HepG2 (cell line): ENCODE data around the gene TOMM22.

Source experiments
- FOXA1 ChIP-seq, 2 experiments: fragments of 450-650 bp in 1 of 2; sonication (generic) in 1 of 2; formaldehyde crosslinking in 1 of 2; IDR thresholded peaks; 2 replicates each; pipeline versions ENCODE4 v1.4.0 to v1.6.1; 2016 to 2020; ENCODE audit warnings: missing genetic modification reagents in 1 of 2
- HDAC6 ChIP-seq: fragments of 200-600 bp; sonication (generic); IDR thresholded peaks from 2 replicates; pipeline ENCODE4 v1.7.0; 2017; ENCODE audit warnings: mild to moderate bottlenecking, antibody characterized with exemption, low read length, low read depth
- HNRNPH1 ChIP-seq: fragments of 200-400 bp; formaldehyde crosslinking; optimal IDR thresholded peaks from 2 replicates; pipeline ENCODE3; 2017; ENCODE audit warnings: mild to moderate bottlenecking, low read depth, low read length
- KAT8 ChIP-seq: IDR thresholded peaks from 2 replicates; pipeline ENCODE4 v1.6.1; 2016; ENCODE audit warnings: missing genetic modification reagents, missing compliant biosample characterization
- MAF1 ChIP-seq: sonication (generic); formaldehyde crosslinking; IDR thresholded peaks from 2 replicates; pipeline ENCODE4 v1.5.0; 2020; ENCODE audit warnings: missing genetic modification reagents, borderline replicate concordance
- NFKB2 ChIP-seq: sonication (generic); formaldehyde crosslinking; IDR thresholded peaks from 2 replicates; pipeline ENCODE4 v1.4.0; 2020; ENCODE audit warnings: missing genetic modification reagents, borderline replicate concordance
- SAP130 ChIP-seq: IDR thresholded peaks from 2 replicates; pipeline ENCODE4 v1.6.1; 2016; ENCODE audit warnings: low read depth
- TCF7L2 ChIP-seq: IDR thresholded peaks from 2 replicates; pipeline ENCODE4 v1.6.1; 2011; ENCODE audit warnings: mild to moderate bottlenecking, low read depth, low read length, moderate library complexity
- ZFP36 ChIP-seq: fragments of 150-350 bp; IDR thresholded peaks from 2 replicates; pipeline ENCODE4 v1.6.1; 2018; ENCODE audit warnings: borderline replicate concordance, low read length, low read depth; ENCODE audit not compliant: partially characterized antibody
- ZNF143 ChIP-seq: sonication (generic); formaldehyde crosslinking; IDR thresholded peaks from 2 replicates; pipeline ENCODE4 v1.4.0; 2020; ENCODE audit warnings: missing genetic modification reagents
- TF ChIP-seq, protein P1 (sequence below): sonication (generic); formaldehyde crosslinking; IDR thresholded peaks from 2 replicates; pipeline ENCODE4 v1.5.0; 2020; ENCODE audit warnings: mild to moderate bottlenecking, missing genetic modification reagents
- TF ChIP-seq, protein P2 (sequence below), 2 experiments: IDR thresholded peaks; 2 replicates each; pipeline ENCODE4 v1.6.1; 2011 to 2012; ENCODE audit warnings: low read length in 2 of 2, borderline replicate concordance in 1 of 2, low read depth in 1 of 2, mild to moderate bottlenecking in 1 of 2, moderate library complexity in 1 of 2
- TF ChIP-seq, protein P3 (sequence below): sonication (generic); formaldehyde crosslinking; IDR thresholded peaks from 2 replicates; pipeline ENCODE4 v1.5.0; 2020; ENCODE audit warnings: mild to moderate bottlenecking, missing genetic modification reagents, moderate library complexity
- TF ChIP-seq, protein P4 (sequence below): IDR thresholded peaks from 2 replicates; pipeline ENCODE4 v1.6.1; 2012; ENCODE audit warnings: inconsistent platforms

DNA sequence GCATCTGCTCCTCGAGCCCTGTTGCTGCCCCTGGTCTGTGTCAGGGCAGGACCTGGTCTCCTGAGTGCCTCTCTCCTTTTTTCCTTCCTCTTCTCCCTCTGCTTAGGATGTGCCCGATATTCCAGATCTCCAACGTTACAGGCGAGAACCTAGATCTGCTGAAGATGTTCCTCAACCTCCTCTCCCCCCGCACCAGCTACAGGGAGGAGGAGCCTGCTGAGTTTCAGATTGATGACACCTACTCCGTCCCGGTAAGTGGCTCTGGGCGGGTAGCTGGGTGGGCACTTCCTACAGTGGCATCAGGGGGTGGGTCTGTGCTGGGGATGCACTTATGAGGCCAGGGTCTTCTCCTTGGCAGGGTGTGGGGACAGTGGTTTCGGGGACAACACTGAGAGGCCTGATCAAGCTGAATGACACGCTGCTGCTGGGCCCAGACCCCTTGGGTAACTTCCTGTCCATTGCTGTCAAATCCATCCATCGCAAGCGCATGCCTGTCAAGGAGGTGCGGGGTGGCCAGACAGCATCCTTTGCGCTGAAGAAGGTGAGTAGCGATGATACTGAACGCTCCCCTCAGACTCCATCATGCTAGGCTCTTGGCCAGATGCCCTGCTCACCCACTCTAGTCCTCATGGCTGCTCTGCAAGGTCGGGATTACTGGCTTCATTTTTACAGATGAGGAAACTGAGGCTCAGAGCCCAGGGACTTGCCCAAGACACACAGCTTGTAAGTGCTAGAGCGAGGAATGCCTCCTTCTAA lies 44.3 kb downstream of the TOMM22 start:
- TF ChIP-seq FOXA1 (IDR thresholded peaks at IDR 0.05): no peak
- no peak for TF ChIP-seq FOXA1 (CRISPR knock-in tag; IDR thresholded peaks at IDR 0.05)
- TF ChIP-seq ZFP36: no peak
- no peak for TF ChIP-seq SAP130 (CRISPR knock-in tag)
- no peak for TF ChIP-seq NFKB2 (CRISPR knock-in tag)
- TF ChIP-seq, protein P1, sequence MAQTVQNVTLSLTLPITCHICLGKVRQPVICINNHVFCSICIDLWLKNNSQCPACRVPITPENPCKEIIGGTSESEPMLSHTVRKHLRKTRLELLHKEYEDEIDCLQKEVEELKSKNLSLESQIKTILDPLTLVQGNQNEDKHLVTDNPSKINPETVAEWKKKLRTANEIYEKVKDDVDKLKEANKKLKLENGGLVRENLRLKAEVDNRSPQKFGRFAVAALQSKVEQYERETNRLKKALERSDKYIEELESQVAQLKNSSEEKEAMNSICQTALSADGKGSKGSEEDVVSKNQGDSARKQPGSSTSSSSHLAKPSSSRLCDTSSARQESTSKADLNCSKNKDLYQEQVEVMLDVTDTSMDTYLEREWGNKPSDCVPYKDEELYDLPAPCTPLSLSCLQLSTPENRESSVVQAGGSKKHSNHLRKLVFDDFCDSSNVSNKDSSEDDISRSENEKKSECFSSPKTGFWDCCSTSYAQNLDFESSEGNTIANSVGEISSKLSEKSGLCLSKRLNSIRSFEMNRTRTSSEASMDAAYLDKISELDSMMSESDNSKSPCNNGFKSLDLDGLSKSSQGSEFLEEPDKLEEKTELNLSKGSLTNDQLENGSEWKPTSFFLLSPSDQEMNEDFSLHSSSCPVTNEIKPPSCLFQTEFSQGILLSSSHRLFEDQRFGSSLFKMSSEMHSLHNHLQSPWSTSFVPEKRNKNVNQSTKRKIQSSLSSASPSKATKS (CRISPR knock-in tag): no peak
- no peak for TF ChIP-seq HNRNPH1
- TF ChIP-seq, protein P2, sequence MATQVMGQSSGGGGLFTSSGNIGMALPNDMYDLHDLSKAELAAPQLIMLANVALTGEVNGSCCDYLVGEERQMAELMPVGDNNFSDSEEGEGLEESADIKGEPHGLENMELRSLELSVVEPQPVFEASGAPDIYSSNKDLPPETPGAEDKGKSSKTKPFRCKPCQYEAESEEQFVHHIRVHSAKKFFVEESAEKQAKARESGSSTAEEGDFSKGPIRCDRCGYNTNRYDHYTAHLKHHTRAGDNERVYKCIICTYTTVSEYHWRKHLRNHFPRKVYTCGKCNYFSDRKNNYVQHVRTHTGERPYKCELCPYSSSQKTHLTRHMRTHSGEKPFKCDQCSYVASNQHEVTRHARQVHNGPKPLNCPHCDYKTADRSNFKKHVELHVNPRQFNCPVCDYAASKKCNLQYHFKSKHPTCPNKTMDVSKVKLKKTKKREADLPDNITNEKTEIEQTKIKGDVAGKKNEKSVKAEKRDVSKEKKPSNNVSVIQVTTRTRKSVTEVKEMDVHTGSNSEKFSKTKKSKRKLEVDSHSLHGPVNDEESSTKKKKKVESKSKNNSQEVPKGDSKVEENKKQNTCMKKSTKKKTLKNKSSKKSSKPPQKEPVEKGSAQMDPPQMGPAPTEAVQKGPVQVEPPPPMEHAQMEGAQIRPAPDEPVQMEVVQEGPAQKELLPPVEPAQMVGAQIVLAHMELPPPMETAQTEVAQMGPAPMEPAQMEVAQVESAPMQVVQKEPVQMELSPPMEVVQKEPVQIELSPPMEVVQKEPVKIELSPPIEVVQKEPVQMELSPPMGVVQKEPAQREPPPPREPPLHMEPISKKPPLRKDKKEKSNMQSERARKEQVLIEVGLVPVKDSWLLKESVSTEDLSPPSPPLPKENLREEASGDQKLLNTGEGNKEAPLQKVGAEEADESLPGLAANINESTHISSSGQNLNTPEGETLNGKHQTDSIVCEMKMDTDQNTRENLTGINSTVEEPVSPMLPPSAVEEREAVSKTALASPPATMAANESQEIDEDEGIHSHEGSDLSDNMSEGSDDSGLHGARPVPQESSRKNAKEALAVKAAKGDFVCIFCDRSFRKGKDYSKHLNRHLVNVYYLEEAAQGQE (IDR thresholded peaks at IDR 0.05; ENCODE audit: borderline replicate concordance in 1 of 2, low read depth in 1 of 2, low read length in 2 of 2): no peak
- TF ChIP-seq KAT8 (CRISPR knock-in tag): no peak
- no peak for TF ChIP-seq TCF7L2
- TF ChIP-seq, protein P3, sequence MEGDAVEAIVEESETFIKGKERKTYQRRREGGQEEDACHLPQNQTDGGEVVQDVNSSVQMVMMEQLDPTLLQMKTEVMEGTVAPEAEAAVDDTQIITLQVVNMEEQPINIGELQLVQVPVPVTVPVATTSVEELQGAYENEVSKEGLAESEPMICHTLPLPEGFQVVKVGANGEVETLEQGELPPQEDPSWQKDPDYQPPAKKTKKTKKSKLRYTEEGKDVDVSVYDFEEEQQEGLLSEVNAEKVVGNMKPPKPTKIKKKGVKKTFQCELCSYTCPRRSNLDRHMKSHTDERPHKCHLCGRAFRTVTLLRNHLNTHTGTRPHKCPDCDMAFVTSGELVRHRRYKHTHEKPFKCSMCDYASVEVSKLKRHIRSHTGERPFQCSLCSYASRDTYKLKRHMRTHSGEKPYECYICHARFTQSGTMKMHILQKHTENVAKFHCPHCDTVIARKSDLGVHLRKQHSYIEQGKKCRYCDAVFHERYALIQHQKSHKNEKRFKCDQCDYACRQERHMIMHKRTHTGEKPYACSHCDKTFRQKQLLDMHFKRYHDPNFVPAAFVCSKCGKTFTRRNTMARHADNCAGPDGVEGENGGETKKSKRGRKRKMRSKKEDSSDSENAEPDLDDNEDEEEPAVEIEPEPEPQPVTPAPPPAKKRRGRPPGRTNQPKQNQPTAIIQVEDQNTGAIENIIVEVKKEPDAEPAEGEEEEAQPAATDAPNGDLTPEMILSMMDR (CRISPR knock-in tag): no peak
- no peak for TF ChIP-seq ZNF143 (CRISPR knock-in tag)
- no peak for TF ChIP-seq HDAC6
- TF ChIP-seq, protein P4, sequence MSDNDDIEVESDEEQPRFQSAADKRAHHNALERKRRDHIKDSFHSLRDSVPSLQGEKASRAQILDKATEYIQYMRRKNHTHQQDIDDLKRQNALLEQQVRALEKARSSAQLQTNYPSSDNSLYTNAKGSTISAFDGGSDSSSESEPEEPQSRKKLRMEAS: no peak
- no peak for TF ChIP-seq MAF1 (CRISPR knock-in tag)
